Amygdala (tissue), 56 donors: ENCODE measurements around the gene SRSF10.
"Not testable (repeated sequence)": the region's sequence is repeated elsewhere in the genome, so short reads cannot be mapped to it uniquely, and the experiment has no call there.

Source experiments
- DNase-seq, 56 donors: peaks; one replicate each; lab custom pipeline; 2025; lab: John Stamatoyannopoulos, UW

Gene SRSF10

DNA sequence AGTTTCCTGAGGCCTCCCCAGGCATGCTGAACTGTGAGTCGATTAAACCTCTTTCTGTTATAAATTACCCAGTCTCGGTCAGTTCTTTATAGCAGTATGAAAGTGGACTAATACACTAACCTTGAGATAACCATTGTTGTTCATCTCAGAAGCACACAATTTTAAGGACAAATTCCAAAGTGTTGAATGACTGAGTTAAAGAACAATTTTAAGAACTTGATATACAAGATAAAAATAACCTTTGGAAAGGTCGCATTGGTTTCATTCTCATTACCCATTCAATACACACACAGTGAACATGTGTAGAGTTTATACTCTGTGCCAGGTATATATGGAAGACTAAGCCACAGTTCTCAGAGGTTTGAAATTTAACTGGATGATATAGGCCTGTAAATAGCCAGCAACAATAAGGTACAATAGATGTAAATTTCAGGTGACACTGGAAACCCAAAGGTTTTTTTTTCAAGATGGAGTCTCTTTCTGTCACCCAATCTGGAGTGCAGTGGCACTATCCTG is 19.1 kb upstream of the SRSF10 start:
- DNase-seq, result no peak

DNA sequence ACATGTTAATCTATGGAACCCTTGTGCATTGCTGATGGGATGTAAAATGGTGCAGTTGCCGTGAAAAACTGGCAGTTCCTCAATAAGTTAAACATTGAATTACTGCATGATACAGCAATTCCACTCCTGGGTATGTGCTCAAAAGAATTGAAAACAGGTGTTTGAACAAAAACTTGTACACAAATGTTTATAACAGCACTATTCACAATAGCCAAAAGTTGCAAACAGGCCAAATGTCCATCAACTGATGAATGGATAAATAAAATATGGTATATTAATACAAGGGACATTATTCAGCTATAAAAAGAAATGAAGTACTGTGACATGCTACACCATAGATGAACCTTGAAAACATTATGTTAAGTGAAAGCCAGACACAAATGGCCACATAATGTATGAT is 17.7 kb upstream of the SRSF10 start:
- DNase-seq, result no peak

DNA sequence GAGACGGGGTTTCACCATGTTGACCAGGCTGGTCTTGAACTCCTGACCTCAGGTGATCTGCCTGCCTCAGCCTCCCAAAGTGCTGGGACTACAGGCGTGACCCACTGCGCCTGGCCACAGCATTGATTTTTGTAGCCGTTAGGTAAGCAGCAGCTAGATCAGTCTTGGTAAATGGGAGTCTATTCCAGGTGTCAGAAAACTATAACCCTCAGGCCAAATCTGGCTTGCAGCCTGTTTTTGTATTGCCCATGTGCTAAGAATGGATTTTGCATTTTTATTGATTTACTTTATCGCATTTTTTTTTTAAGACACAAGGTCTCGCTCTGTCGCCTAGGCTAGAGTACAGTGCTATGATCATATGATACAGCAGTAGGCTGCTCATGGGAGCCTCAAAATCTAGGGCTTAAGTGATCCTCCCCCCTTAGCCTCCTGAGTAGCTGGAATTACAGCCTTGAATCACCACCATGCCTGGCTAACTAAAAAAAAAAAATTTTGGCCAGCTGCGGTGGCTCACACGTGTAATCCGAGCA is 16.6 kb upstream of the SRSF10 start:
- no peak for DNase-seq

DNA sequence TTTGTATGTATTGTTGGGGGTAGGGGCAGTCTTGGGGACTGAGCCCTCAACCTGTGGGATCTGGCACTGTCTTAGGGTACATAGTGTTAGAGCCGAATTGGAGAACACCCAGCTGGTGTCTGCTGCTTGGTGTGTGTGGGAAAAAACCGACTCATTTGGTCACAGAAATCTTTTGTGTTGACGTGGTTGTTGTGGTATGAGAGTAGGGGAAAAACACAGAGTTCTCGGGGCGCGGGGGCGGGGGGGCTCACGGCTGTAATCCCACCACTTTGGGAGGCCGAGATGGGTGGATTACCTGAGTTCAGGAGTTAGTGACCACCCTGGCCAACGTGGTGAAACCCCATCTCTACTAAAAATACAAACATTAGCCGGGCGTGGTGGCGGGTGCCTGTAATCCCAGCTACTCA is 15.3 kb upstream of the SRSF10 start:
- DNase-seq, result no peak

DNA sequence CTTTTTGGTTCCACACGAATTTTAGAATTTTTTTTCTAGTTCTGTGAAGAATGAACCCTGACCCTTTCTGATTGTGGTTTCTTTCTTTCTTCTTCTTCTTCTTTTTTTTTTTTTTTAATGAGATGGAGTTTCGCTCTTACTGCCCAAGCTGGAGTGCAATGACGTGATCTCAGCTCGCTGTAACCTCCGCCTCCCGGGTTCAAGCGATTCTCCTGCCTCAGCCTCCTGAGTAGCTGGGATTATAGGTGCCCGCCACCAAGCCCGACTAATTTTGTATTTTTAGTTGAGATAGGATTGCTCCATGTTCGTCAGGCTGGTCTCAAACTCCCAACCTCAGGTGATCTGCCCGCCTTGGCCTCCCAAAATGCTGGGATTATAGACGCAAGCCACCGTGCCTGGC is 11.9 kb upstream of the SRSF10 start:
- DNase-seq, result not testable (repeated sequence)

DNA sequence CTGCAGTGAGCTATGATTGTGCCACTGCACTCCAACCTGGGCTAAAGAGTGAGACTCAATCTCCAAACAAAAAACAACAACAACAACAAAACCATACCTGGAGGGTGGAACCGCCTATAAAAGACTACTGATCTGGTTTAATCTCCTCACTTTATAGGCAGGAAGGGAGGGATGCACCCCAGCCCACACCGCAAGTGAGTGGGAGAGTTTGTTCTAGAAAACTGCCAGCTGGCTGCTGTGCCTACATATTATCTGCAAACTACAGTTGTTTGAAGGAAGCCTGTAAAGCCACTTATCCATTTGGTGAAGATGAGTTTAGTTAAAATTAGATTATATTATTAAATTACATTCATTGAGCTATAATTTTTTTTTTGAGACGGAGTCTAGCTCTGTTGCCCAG is 9.1 kb upstream of the SRSF10 start:
- DNase-seq, result peak in 10 of 56 donors; percentile 1 to 16 (median 5)

DNA sequence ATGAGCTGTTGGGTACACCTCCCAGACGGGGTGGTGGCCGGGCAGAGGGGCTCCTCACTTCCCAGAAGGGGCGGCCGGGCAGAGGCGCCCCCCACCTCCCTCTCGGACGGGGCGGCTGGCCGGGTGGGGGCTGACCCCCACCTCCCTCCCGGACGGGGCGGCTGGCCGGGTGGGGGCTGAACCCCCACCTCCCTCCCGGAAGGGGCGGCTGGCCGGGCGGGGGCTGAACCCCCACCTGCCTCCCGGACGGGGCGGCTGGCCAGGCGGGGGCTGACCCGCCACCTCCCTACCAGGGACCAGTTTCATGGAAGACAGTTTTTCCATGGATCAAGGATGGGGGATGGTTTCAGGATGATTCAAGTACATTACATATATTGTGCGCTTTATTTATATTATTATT is 6.9 kb upstream of the SRSF10 start:
- DNase-seq, result not testable (repeated sequence)

DNA sequence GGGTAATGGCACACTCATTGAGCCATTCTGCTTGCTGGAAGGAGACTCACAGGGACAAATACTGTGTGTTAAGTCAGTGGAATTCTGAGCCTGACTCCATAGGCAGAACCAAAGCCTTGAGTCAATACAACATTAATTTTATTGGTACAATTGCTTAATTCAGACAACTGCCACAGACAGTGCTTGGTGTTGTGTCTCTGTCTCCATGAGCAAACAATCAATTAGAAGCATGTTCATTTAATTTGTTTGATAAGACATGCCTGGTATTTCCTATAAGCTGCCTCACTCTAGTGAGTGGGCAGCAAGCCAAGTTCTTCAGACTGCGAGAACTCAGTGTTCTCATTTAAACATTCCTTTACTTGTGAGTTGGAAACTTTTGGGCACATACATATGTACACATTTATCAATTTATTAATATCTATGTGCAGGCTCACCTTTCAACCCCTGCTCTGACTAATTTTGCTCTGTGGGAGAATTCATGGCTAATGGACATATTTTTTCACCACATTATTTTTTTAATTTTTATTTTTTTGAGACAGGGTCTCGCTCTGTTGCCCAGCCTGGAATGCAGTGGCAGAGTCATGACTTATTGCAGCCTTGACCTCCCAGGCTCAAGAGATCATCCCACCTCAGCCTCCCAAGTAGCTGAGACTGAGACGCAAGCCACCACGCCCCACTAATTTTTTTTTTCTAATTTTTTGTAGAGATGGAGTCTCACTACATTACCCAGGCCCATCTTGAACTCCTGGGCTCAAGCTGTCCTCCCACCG is 4.5 kb upstream of the SRSF10 start:
- peak in 3 of 56 donors; percentile 1 to 44 (median 24) for DNase-seq

DNA sequence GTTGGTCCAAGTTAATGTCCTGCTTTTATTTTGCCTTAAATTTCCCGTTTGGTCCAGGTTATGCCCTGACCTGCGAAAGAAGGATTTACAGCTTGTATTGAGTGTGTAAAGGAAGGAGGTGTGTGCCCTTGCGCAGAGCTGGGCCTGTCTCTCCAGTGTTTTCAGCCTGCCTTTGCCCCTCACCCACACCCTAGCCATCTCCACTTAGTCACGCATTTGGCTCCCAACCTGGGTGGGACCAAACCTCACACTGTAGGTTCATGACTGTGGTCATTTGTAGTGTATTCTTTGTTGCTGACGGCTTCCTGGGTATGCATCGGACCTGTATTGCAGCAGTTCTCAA is 572 bp upstream of the SRSF10 start:
- peak in 9 of 56 donors; percentile 1 to 46 (median 11) for DNase-seq

DNA sequence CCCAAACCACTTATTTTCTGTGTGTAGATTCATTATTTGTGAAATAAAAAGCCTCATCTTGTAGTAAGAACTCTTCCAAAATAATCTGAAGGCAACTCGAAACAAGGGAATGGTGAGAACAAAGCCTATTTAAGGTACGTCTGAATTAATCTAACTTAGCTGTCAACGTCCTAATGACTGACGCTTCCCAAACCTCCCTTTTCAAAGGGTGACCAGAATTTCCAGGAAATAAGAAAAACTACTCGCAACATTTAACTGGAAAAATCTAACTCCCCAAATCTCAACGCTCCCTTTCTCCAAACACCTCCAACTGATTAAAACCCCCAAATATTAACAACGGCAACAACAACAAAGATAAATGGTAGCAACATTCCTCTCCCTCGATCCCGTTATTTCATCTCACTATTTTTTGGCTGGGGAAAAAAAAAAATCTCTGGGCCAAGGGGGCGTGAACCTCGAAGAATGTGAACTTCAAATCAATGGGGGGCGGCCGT is 693 bp downstream of the SRSF10 start:
- no peak for DNase-seq

DNA sequence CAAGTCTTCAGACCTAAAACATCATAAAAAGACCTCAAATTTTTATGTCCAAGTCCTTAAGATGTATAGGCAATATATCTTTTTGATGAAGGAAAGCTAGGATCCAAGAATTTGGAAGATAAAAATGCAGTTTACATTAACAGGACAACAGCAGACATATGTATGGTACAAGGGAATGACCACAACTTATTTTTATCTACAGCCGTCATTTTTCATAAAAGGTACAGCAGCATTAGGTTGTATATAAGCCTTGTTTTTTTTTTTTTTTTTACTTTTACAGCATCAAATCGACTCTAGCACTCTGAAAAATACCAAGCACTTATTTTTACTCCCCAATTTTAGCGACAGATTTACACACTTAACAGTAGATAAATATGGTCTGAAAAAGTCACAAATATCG is 1.3 kb downstream of the SRSF10 start:
- no peak for DNase-seq

DNA sequence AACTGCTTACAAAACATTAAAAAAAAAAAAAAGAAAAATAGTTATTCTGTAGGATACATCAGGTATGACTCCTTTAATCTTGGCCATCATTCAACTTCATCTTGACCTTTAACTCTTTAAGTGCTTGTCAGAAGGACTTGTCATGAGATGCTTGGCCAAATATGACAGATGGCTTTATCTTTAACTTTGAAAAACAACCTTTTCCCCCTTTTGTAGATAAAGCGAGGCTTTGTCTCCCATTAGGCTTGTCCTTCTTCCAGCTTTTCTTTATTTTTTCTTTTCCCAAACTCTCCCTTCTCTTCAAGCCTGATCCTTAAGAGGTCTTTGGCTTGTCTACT is 2.3 kb downstream of the SRSF10 start:
- no peak for DNase-seq

DNA sequence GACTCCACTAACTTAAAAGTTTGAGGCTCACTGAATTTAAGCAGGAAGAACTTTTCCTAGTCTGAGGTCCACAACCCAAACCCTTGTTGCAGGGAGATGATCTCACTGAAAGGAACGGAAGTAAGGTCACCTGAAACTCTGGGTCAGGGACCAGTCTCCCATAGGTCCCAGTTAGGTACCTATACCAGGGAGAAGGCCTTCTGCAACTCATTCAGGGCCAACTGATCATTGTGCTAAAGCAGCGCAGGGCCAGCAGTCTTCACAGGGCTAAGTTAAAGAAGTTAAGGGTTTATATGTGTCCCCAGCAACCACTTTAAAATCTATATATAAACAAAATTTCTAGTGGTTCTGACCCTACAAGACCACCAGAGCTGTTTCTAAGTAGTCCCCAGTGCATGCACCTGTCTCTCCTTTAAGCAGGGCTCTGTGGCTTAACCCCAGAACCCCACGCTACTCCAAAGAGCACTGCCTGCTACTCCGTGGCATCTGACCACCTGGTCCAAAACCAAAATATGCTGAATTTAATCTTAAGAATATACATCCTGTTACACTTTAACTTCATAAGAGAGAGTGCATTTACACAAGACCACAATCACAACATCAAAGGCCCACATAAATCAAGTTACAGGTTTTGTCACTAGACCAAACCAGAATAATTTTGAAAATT is 2.8 kb downstream of the SRSF10 start:
- DNase-seq, result no peak

DNA sequence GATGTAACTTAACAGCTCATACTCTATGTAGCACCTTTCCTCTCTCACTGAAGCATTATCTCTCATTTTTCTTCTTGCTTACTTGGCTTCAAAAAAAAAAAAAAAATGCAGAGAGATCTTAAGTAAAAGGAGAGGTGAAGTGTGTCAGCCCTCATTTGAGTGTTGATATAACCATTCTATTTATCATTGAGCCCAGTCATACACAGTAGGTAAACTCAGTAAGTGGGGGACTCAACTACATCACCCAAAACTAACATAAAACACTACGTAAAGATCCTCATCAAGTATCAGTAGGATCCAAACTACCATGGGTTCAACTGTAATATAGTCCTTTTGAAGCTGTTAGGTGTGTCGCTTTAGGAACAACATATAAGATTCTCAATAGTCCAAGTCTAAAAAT is 12.3 kb downstream of the SRSF10 start:
- no peak for DNase-seq

DNA sequence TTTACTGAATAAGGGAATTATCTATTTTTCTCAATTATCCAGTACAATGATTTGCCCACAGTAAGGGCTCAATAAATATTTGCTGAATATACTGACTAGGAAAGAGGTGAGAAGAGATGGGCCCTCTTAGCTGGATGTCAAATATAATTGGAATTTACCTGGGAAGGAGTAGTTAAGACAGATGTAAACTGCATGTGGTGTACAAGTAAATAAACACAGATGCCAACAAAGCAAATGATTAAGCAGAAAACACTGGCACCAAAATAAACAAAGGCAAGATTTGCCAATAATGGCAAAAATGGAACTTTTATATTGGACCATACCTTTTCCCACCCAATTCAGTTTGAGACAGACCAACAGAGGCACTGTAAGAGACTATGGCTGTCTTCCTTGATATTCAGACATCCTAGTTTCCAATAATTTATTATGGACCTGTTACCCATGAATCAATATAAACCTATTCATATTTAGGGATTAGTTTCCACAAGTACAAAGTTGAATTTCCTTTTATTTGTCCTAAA is 13.1 kb downstream of the SRSF10 start:
- no peak for DNase-seq

DNA sequence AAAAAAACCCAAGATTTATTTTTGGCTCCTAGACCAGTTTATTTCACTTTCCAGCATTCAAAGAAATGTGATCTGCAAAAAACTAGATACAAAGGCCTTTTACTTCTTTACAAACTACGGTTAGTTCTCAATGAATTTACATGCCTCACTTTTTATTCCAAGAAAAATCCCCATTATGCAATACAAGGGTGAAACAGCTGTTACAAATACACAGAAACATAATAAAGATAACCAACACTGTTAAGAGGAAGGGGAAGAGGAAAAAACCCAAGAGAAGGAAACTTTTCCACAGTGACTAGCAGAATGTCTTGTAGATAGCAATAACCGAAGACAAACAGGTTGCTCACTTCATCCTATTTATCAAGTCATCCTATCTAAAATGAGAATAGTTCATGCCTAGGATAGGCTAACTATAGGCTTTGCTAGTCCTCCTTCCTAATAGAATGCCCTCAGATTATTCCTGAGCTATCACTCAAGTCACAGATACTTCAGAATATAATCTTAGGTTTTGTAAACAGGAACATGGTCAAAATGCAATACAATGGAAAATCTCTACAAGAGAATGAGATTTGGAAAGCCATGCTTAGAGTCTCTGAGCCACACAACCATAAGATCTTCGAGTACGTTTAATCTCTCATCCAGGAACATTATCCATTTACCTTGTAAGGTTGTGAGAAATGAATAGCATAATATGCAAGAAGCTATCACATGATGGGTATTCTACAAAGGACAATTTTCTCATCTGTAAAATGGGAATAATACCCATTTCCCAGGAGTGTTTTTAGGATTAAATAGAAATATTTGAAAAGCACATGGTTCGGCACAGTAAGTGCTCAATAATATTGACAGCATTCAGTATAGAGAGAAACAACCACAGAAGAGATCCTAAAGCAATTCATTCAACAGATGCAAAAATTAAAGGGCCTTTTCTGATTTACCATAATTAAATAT is 15.1 kb downstream of the SRSF10 start:
- no peak for DNase-seq

DNA sequence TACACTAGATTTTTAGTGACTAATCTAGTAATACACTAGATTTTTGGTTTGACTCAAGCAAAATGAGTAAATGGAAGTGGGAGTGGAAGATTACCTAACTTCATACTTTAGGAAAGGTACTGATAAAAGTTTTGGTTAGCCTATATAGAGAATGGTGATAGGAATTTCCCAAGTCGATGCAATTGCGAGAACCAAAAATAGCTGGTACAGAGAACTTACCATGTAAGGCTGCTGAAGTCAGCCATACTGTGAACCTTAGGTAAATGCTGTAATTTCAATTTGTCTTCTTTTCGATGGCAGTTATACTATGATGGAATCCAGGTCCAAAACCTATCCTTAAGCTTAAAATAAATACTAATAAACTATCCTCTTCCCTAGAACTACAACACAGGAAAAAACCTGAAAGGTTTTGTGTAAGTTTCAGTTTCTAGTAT is 15.9 kb downstream of the SRSF10 start:
- DNase-seq, result no peak

DNA sequence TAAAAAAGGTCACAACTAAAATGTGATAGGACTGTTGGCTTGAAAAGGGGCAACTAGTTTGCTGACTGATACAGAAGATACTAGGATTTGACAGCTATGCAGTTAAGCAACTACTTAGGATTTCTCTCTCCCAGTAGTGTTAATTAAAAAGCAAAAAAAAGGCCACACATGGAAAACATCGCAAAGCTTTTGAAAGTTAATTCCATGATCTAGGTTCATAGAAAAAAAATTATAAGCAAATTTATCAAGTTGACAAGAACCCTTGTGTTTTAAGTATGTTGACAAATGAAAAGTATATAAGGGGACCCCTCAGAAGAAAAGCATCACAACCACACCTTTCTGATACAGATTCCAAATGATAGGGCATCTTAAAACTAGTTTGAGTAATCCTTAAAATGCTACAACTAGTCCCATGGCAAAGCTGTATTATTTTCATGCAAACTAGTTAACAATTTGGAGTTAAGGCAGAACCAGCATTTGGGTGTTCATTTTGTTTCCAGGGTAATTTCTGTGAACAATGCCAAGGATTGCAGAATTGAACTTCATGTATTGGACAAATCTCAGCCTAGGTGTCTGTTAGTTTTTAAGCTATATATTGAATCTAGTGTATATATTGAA is 16.4 kb downstream of the SRSF10 start:
- DNase-seq, result no peak

DNA sequence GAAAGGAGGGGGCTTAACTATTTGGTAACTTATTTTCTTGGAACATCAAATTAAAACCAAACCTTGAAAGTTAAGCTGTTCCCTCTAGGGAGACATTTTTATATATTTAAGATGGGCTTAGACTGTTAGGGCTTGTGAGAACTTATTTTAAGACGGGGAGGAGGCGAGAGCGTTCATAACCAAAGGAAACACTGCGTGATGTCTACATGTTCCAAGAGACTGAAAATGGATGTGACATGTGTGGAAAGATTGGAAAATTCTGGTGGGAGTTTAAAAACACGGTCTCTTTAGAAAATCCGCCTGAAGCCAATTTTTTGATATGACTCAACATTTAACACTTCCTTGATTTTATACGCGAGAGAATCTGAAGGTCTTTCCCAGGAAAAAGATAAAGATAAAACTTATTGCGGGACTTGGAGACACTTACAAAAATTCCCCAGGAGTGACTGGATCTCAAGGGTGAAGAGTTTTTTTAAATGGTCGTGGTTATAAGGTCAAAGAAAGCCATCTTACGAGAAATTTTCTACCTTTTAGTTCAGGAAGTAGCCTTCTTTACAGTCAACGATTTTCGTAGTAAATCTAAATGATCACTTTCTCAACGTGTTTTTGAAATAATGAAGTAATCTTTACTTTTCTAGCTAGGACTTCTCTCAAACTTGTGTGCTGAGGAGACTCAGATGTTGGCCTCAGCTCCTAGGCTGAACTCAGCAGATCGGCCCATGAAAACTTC is 19.7 kb downstream of the SRSF10 start:
- DNase-seq, result peak in 3 of 56 donors; percentile 21 to 35 (median 25)
